GM13977 (cell line): ENCODE data around the gene INPP4B.

Experiments used
- DNase-seq: peaks from one replicate; pipeline ENCODE4 v3.0.0; 2012; ENCODE audit warnings: low spot score
- CTCF ChIP-seq: IDR thresholded peaks from 2 replicates; pipeline ENCODE4 v1.5.1; 2012; ENCODE audit warnings: mild to moderate bottlenecking, control low read depth; ENCODE audit not compliant: insufficient read depth; ENCODE audit errors: extremely low read depth, missing control alignments
- in situ Hi-C: fragments of 300-500 bp; cut with MboI; formaldehyde crosslinking; loops from one replicate; pipeline ENCODE4 v1.12.0; 2022; ENCODE audit warnings: low sequenced_read_pairs, low pct_unique_long_range_greater_than_20kb, mixed read lengths, inconsistent platforms; ENCODE audit not compliant: unreplicated experiment

INPP4B gene

GRCh38 chr4:142846108-142846728, at the start of gene INPP4B:
INPP4B (minus strand) TSS chr4:142846301.
- peak; percentile 15 for DNase-seq
- TF ChIP-seq CTCF, result no peak
- in situ Hi-C loops, result no loop called here

- no peak for DNase-seq
- in situ Hi-C loops, result no loop called here
- no peak for TF ChIP-seq CTCF
These were observed 46.9 kb upstream of the INPP4B start for GRCh38 chr4:142893012-142893411.

- no peak for TF ChIP-seq CTCF
- no peak for DNase-seq
- in situ Hi-C loops, result no loop called here
These were observed 40.5 kb upstream of the INPP4B start for GRCh38 chr4:142886566-142886965.

GRCh38 chr4:142883040-142883832, 37.1 kb upstream of the INPP4B start:
- peak; percentile 31 for TF ChIP-seq CTCF
- no peak for DNase-seq
- in situ Hi-C loops, result no loop called here

GRCh38 chr4:142882159-142882558, 36.1 kb upstream of the INPP4B start:
- in situ Hi-C loops, result no loop called here
- no peak for DNase-seq
- TF ChIP-seq CTCF, result no peak

- TF ChIP-seq CTCF, result no peak
- no peak for DNase-seq
- in situ Hi-C loops, result no loop called here
These were observed 35.2 kb upstream of the INPP4B start for GRCh38 chr4:142881331-142881730.
